GM18520 (cell line): ENCODE data around the gene STK32B.

Source experiments
- ATAC-seq: cut with Tn5 transposase; IDR thresholded peaks from one replicate; pipeline ENCODE4 v1.9.1; 2021; ENCODE audit not compliant: unreplicated experiment

The STK32B gene

DNA sequence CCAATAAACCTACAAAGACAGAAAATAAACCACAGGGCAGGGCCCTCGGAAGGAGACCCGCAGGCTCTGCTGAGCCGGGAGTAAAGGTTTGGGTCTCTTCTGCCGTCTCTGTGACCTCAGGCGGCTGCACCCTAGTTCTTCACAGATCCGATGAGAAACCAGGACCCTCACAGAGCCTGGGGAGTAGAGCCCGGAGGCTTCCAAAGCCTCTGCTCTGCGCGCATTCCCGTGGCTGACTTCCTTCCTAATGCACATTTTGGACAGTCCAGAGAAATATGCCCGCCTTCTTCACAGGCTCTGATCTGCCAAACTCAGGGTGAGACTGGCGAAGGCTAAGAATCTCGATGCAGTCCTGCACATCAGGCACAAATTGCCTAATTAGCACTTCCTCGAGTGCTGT, 411.6 kb downstream of the STK32B start:
- ATAC-seq: no peak

GRCh38 chr4:5463361-5463760, 412.1 kb downstream of the STK32B start:
- no peak for ATAC-seq

DNA sequence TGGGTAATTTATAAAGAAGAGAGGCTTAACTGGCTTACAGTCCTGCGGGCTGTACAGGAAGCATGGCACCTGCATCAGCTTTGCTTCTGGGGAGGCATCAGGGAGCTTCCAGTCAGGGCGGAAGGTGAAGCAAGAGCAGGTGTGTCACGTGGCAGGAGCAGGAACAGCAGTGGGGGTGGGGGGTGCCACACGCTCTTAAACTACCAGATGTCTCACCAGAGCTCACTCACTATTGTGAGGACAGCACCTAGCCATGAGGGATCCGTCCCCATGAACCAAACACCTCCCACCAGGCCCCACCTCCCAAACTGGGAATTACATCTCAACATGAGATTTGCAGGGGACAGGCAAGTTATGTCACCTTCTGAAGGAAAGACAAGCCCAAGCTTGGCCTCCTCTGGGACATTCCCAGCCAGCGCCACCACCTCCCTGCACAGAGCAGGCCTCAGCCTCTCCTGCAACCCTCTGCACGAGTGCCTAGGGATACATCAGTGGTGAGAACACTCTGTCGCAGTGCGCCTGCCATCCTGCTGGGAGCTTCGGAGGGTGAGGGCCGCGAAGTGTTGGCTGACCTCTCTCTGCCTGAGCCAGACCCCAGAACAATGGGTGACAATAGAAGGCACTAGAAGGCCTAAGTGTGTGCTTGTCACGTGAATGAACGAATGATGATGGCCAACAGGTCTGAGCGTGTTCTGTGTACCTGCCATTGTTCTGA, 412.8 kb downstream of the STK32B start:
- no peak for ATAC-seq

- ATAC-seq: no peak
These were observed 414.2 kb downstream of the STK32B start for GRCh38 chr4:5465529-5465928.

DNA sequence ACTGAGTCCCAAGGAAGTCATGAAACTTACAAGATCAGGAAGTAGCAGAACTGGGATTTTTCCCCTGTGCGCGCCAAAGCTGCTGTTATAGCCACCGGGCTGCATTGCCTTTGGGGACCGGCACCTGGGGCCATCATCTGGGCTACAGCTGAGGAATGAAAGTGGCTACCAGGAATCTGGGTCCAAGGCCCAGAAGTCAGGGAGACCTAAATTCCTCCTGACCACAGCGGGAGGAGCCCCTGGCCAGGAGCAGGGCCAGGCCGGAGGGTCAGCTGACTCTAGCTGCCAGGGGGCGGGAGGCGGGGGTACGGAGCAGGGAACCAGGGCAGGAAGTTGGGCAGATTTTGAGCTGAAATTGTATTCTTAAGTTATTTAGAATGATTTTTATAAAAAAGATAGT, 414.7 kb downstream of the STK32B start:
- ATAC-seq: no peak

DNA sequence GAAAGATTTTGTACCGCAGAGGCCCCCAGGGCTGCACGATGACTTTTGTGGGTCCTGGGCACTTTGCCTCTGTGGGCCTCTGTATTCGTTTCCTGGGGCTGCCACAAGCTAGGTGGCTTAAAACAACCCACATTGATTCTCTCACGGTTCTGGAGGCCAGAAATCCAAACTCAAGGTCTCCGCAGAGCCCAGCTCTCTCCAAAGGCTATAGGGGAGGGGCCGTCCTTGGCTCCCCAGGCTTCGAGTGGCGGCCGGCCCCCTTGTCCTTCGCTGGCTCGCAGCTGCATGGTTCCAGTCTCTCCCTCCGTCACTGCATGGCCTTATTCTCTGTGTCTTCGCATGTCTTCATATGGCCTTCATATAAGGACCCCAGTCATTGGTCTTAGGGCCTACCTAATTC, 415.8 kb downstream of the STK32B start:
- no peak for ATAC-seq

DNA sequence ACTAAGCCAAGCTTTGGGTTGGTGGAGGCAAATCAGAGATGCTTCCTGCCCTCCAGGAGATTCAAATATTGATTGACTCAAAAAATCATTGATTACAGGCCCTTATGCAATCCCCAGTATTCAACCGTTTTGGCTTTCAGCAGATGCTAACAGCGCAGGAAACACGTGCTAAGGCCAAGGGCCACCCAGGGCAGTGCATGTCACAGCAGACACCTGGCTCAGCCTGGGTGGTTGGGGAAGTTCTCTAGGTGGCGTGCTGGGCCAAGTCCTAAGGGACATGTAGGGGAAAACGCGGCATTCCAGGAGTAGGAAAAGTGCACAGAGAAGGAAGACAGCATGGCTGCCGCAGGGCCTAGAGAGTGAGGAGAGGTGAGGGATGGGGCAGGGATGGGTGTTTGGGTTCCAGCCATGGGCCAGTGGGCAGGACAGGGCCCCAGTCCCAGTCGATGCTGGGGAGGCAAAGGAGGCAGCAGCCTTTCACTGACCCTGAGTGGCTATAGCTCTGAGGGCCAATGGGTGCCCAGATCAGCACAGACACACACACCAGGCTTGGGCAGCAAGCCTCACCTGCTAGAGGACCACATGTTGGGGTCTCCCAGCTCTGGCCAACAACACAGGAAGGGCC, 418.0 kb downstream of the STK32B start:
- ATAC-seq: no peak

DNA sequence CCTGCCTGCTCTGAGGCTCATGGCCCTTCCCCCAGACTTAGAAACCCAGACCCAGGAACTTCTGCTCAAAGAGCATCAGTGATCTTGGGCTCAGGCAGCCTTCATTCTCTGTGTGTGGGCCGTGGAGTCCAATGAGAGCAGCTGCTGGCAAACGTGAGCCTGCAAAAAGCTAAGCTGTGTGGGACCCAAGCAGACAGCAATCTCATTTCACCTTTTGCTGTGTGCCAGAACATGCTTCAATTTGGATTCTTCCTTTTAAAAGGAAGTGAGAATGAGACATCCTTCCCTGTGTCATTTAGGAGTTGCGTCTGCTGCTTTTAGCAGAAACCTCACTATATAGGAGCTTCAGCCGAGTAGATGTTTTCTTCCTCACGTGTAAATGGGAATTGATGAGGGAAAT, 418.6 kb downstream of the STK32B start:
- ATAC-seq: no peak

GRCh38 chr4:5470318-5471198, 419.3 kb downstream of the STK32B start:
- no peak for ATAC-seq

DNA sequence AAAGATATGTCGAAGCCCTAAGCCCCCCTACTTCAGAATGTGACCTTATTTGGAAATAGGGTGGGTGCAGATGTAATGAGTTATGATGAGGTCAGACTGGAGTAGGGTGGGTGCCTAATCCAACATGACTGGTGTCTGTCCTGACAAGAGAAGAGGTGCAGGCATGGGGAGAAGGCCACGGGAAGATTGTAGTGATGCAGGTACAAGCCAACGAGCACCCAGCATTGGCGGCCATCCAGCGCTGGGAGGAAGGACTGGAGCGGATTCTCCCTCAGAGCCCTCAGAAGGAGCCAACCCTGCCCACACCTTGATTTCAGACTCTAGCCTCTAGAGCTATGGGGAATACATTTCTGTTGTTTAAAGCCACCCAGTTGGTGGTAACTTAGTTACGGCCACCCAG, 419.9 kb downstream of the STK32B start:
- no peak for ATAC-seq

DNA sequence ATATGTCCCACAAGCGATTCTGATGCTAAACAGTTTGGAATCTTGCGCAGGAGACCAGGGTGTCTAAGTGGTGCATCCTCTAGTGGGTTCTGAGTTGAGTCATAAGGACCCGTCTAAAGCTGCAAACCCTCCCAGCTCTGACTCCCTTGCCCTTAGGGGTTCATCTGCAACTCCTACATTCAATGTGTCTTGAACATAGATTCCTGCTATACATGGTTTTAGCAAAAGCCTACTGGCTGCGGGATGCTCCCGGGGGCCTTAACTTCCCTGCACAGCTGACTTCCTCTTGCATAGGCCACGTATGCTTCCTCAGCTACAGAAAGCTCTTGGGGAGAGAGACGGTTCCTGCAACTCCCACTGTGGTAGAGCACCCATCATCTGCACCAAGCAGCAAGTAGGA, 420.4 kb downstream of the STK32B start:
- no peak for ATAC-seq

DNA sequence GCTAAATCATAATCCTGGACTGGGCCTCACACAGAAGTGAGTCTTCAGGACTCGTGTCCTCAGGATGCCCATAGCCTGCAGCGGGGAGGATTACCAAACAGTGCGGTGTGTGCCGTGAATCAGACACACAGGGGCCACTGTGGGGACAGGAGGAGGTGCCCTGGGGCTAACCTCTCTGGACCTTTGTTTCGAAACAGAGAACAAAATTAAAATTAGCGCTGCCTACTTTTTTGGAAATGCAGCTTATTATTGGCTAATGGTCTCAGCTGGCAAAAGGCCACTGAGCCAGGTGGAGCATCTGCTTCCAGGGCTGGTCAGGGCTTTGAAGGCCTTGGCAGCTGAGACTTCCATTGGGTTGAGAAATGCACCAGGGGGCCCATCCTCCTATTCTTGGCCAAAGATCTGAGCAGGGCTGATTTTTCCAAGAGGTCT, 420.9 kb downstream of the STK32B start:
- ATAC-seq: no peak

- no peak for ATAC-seq
These were observed 421.8 kb downstream of the STK32B start for GRCh38 chr4:5473125-5473524.

DNA sequence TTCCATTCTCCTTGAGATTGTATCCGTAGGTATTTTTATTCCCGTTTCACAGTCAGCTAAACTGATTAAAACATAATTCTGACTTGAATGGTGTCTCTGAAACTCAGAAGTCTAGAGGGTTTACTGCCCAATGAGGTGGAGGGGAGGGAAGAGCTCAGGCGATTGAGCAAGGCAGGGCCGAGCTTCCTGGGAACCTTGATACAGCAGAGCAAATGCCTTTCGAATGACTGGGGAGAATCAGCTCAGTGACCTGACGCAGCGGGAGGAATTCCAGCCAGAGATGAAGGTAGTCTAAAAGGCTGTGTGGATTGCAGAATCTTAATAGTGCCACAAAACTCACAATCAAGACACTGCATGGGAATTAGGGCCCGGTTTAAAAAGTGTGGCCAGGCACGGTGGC, 423.5 kb downstream of the STK32B start:
- ATAC-seq: no peak

DNA sequence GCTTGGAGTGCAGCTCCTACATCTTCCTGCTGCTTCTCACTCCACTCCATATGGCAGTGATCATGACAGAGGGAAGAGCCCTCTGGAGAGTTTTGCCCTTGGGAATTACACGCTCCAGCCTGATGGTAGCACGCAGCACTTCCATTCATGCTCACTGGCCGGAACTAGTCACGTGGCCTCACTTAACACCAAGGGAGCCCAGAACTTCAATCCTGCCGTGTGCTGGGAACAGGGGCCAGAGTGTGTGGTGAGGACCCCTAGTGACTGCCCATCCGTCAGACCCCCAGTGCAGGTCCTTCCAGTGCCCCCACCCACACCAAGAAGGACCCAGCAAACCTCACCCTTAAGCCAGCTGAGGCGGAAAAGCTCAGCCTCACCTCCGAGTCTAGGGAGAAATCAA, 426.3 kb downstream of the STK32B start:
- ATAC-seq: no peak

GRCh38 chr4:5478169-5478568, 426.9 kb downstream of the STK32B start:
- no peak for ATAC-seq

DNA sequence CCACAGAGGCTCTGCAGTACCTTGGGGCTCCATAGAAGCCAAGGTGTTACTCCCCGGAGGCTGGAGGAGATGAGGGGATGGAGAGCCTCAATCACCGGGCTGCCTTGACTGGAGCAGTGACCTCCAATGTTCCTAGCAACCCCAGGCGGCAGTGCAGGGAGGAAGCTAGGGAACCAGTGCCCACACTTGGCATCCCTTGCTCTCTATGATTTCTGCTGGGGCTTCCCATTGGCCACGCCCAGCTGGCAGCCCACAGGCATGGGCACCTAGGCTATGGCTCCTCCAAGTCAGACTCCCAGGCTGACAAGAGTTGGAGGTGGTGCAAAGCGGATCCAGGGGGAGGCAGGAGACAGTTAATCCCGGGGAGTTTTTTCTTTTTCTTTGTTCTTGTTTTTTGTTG, 427.4 kb downstream of the STK32B start:
- no peak for ATAC-seq

DNA sequence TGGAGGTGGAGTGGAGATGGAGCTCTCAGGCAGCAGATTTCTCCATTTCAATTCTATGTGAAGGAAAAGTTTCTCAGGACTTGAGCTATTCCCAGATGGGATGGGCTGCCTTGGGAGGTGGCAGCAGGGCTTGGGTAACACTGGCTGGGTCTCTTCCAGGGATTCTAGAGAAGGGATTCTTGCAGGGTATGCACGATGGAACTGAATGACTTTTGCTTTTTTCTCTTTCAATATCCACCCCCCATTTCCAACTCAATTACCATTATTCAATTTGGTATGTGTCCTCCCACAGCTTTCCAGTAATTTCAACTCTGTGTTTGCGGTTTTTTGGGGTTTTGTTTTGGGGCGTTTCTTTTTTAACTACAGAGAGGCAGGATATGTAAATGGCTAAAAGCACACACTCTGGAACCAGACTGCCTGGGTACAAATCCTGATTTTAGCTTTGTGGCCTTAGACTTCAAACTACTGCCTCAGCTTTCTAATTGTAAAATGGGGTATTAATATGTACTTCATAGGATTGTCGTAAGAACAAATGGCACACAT, 428.3 kb downstream of the STK32B start:
- no peak for ATAC-seq

DNA sequence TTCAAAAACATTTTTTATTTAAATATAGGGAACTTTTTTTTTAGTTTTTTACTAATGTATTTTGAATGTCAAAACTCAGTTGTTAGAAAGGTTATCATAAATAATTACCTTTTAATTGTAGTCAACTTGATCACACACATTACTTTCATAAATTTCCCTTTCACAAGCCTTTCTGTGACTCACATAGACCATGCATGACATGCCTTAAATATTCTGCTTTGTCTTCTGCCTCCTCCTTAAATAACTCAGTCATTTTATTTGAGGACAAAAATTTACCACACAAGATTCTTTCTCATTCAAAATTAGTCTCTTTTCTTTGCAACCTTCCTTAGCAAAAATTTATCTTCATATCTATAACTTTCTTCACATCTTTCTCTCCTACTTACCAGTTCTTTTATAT, 437.1 kb downstream of the STK32B start:
- no peak for ATAC-seq

DNA sequence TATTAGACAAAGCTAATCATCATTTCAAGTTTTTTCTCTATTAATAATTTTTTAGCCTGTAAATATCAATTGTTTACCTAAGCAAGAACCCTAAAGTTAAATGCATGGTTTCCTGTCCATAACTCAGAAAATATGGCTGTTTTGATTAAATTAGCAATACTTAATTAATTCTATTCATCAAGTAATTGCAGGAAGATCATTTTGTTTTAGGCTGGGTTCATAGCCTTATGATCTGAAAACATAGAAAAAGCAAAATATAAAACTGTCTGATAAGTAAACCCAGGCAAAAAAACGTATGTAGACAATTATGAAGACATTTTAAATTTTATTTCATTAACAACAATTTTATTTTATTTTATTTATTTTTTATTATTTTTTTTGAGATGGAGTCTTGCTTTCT, 438.0 kb downstream of the STK32B start:
- no peak for ATAC-seq

GRCh38 chr4:5497489-5497888, 446.2 kb downstream of the STK32B start:
- ATAC-seq: no peak

GRCh38 chr4:5500165-5500564, 448.9 kb downstream of the STK32B start:
- no peak for ATAC-seq
